Measurements from ENCODE around the gene LTN1.
A peak's percentile ranks its signal among the peaks of the same experiment; 100 is the strongest.

LTN1 gene

DNA sequence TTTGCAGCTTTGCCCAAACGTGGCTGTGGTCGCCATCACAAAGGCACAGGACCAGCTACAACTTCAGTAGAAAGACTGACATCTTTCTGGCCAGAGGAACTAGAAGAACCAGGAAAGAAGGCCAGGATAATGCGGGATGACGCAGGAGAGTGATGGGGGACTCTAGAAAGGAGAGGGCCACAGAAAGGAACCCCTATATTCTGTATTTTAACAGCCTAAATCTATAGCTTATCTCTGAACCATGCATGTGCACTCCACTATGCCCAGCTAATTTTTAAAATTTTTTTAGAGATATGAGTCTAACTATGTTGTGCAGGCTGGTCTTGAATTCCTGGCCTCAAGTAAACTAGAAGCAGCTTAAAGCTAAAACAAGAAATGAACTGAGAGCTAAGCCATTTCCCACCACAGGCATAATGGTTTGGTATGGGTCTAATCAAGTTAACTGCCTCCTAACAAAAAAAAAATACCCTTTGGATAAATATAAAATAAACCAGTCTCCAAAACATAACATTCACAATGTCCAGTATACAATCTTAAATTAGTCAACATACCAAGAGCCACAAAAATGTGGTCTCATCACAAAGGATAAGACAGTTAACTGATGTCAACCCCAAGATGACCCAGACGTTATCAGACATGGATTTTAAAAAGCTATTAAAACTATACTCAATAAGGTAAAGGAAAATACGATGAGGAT lies 18.0 kb downstream of the LTN1 start:
- Mint-ChIP-seq H3K4me3 (no peak overlapping the region), H3K36me3 (ENCODE audit: insufficient read depth) (peaks cover 46% of the 10 kb centered on the region), H3K27ac (ENCODE audit: low read depth) (no peak overlapping the region), H3K9me3 (no peaks in the 10 kb centered on the region), H3K4me1 (peaks cover 24% of the 10 kb centered on the region), H3K27me3 (no peaks in the 10 kb centered on the region)
- ATAC-seq (replicated peaks; ENCODE audit: extremely low read depth, poor library complexity, severe bottlenecking) (no peak), DNase-seq (ENCODE audit: low spot score in 2 of 2) (no peak)

DNA sequence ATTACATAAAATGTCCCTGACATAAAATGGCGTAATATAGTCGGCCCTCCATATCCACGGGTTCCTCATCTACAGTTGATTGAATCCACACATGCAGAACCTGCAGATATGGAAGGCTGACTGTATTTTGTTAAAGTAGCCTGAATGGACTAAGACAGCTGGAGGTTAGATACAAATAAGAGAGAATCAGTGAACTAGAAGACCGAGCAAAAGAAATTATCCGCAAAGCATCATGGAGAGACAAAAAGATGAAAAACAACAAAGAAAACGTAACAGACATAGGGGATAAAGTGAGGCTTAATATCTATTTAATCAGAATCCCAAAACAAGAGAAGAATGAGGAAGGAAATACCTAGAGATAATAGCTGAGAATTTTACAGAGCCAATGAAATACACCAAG lies 20.3 kb downstream of the LTN1 start:
- Mint-ChIP-seq H3K27ac (ENCODE audit: low read depth) (no peak overlapping the region), H3K4me1 (peaks cover 24% of the 10 kb centered on the region), H3K9me3 (no peaks in the 10 kb centered on the region), H3K4me3 (no peak overlapping the region), H3K36me3 (ENCODE audit: insufficient read depth) (peaks cover 51% of the 10 kb centered on the region), H3K27me3 (no peaks in the 10 kb centered on the region)
- ATAC-seq (replicated peaks; ENCODE audit: extremely low read depth, poor library complexity, severe bottlenecking) (no peak), DNase-seq (ENCODE audit: low spot score in 2 of 2) (no peak)

DNA sequence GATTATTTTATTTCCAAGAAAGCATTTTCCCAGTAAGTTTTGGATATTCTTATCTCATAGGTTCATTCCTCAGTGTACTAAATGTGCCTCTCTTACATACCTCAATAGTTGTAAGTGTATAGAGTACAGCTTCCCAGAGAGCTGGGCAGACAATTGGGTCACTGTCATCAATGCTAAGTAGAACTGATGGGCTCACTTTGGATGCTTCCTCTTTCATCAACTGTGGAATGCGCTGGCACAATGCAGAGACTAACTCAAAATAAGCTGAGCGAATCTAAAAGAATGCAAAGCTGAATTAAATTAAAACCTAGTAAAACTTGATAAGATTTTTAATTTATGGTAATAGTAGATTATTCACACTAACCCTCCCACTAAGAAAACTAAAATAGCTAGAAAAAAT lies 21.5 kb downstream of the LTN1 start:
- Mint-ChIP-seq H3K27ac (ENCODE audit: low read depth) (no peak overlapping the region), H3K4me1 (peaks cover 24% of the 10 kb centered on the region), H3K9me3 (no peaks in the 10 kb centered on the region), H3K4me3 (no peak overlapping the region), H3K36me3 (ENCODE audit: insufficient read depth) (peaks cover 55% of the 10 kb centered on the region), H3K27me3 (no peaks in the 10 kb centered on the region)
- ATAC-seq (replicated peaks; ENCODE audit: extremely low read depth, poor library complexity, severe bottlenecking), result no peak
- no peak for DNase-seq (ENCODE audit: low spot score in 2 of 2)

DNA sequence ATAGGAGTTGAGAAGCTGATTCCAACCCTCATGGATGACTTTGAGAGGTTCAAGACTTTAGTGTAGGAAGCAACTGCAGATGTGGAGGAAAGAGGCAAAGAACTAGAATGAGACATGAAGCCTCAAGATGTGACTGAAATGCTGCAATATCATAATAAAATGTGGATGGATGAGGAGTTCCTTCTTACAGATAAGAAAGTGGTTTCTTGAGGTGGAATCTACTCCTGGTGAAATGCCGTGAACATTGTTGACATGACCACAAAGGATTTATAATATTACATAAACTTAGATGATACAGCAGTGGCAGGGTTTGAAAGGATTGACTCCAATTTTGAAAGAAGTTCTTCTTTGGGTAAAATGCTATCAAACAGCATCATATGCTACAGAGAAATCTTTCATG lies 28.8 kb downstream of the LTN1 start:
- no peaks in the 10 kb centered on the region for H3K27me3 Mint-ChIP-seq
- H3K9me3 Mint-ChIP-seq, result no peaks in the 10 kb centered on the region
- peaks cover 46% of the 10 kb centered on the region for H3K36me3 Mint-ChIP-seq (ENCODE audit: insufficient read depth)
- no peak overlapping the region for H3K4me3 Mint-ChIP-seq
- DNase-seq (ENCODE audit: low spot score in 2 of 2), result no peak
- no peak overlapping the region for H3K27ac Mint-ChIP-seq (ENCODE audit: low read depth)
- ATAC-seq (replicated peaks; ENCODE audit: extremely low read depth, poor library complexity, severe bottlenecking), result no peak
- no peaks in the 10 kb centered on the region for H3K4me1 Mint-ChIP-seq

DNA sequence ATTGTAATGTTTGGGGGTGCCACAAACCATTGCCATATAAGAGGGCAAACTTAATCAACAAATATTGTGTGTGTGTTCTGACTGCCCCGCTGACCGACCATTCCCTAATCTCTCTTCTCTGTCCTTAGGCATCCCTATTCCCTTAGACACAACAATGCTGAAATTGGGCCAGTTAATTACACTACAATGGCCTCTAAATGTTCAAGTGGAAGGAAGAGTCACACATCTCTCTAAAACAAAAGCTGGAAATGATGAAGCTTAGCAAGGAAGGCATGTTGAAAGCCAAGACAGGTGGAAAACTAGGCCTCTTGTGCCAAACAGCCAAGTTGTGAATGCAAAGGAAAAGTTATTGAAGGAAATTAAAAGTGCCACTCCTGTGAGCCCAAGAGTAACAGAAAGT lies 30.2 kb downstream of the LTN1 start:
- H3K9me3 Mint-ChIP-seq, result no peaks in the 10 kb centered on the region
- no peaks in the 10 kb centered on the region for H3K27me3 Mint-ChIP-seq
- H3K4me1 Mint-ChIP-seq, result no peaks in the 10 kb centered on the region
- no peak for ATAC-seq (replicated peaks; ENCODE audit: extremely low read depth, poor library complexity, severe bottlenecking)
- H3K36me3 Mint-ChIP-seq (ENCODE audit: insufficient read depth), result peaks cover 46% of the 10 kb centered on the region
- no peak overlapping the region for H3K4me3 Mint-ChIP-seq
- DNase-seq (ENCODE audit: low spot score in 2 of 2), result no peak
- no peak overlapping the region for H3K27ac Mint-ChIP-seq (ENCODE audit: low read depth)

DNA sequence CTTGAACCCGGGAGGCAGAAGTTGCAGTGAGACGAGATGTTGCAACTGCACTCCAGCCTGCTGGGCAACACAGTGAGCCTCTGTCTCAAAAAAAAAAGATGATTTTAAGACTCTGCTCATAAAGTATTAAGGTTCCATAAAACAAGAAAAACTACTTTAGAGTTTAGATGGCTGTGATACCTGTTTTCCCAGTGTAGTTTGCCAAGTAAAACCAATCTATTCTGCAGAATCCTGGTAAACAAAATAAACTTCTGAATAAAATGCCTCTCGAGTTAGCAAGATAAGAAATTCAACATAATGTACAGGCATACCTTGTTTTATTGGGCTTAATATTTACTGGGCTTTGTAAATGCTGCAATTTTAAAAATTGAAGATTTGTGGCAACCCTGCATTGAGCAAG lies 30.8 kb downstream of the LTN1 start:
- Mint-ChIP-seq H3K27ac (ENCODE audit: low read depth) (no peak overlapping the region), H3K27me3 (no peaks in the 10 kb centered on the region), H3K36me3 (ENCODE audit: insufficient read depth) (peaks cover 42% of the 10 kb centered on the region), H3K9me3 (no peaks in the 10 kb centered on the region), H3K4me1 (no peaks in the 10 kb centered on the region), H3K4me3 (no peak overlapping the region)
- ATAC-seq (replicated peaks; ENCODE audit: extremely low read depth, poor library complexity, severe bottlenecking), result no peak
- no peak for DNase-seq (ENCODE audit: low spot score in 2 of 2)

DNA sequence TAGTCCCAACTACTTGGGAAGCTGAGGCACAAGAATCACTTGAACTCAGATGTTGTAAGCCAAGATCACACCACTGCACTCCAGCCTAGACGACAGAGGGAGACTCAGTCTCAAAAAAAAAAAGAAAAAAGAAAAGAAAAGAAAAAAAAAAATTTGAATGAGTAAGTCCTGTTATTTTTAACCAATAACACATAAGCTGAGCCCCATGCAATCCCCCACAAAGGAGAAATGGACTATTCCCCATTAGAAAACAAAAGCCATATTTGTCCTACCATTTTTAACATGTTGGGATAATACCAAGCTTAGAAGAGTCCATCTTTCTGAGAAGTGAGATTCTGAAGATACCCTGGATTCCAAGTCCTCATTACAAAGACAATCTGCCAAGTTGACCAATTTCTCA lies 32.4 kb downstream of the LTN1 start:
- H3K27ac Mint-ChIP-seq (ENCODE audit: low read depth), result no peak overlapping the region
- no peaks in the 10 kb centered on the region for H3K27me3 Mint-ChIP-seq
- no peak for DNase-seq (ENCODE audit: low spot score in 2 of 2)
- no peaks in the 10 kb centered on the region for H3K4me1 Mint-ChIP-seq
- peaks cover 35% of the 10 kb centered on the region for H3K36me3 Mint-ChIP-seq (ENCODE audit: insufficient read depth)
- no peak for ATAC-seq (replicated peaks; ENCODE audit: extremely low read depth, poor library complexity, severe bottlenecking)
- H3K9me3 Mint-ChIP-seq, result no peaks in the 10 kb centered on the region
- H3K4me3 Mint-ChIP-seq, result no peak overlapping the region

DNA sequence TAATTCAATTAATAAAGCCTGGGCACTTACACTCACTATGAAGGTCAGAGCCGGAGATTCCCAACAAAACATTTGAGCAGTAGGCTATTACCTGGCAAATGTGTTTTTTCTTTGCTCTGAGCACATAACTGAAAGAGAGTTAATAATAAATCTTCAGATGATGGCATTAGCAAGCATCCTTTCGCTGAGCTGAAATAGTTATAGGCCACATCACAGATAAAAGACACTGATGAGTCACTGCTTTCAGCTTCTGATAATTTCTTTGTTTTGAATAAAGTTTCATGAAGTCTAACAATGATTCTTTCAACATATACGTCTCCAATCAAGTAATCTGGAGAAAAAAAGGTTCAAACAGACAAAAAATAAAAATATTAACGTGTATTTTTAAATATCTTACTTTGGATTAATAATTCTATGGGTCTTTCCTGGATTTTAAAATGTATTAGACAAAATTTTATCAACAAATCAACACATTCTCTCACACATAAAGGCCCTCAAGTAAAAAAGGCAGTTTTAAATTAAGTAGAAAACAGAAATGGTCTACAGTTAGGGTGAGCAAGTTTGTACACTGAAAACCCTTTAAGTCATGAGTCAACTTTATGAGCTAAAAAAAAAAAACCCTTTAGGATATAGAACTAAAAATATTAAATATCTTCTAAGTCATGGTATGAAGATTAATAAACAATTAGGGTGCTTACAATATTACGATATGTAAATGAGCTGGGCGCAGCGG lies 33.1 kb downstream of the LTN1 start:
- H3K4me3 Mint-ChIP-seq, result no peak overlapping the region
- peaks cover 41% of the 10 kb centered on the region for H3K36me3 Mint-ChIP-seq (ENCODE audit: insufficient read depth)
- no peak overlapping the region for H3K27ac Mint-ChIP-seq (ENCODE audit: low read depth)
- H3K9me3 Mint-ChIP-seq, result no peaks in the 10 kb centered on the region
- DNase-seq (ENCODE audit: low spot score in 2 of 2) (no peak), ATAC-seq (replicated peaks; ENCODE audit: extremely low read depth, poor library complexity, severe bottlenecking) (no peak)
- H3K27me3 Mint-ChIP-seq, result no peaks in the 10 kb centered on the region
- H3K4me1 Mint-ChIP-seq, result peaks cover 6% of the 10 kb centered on the region

DNA sequence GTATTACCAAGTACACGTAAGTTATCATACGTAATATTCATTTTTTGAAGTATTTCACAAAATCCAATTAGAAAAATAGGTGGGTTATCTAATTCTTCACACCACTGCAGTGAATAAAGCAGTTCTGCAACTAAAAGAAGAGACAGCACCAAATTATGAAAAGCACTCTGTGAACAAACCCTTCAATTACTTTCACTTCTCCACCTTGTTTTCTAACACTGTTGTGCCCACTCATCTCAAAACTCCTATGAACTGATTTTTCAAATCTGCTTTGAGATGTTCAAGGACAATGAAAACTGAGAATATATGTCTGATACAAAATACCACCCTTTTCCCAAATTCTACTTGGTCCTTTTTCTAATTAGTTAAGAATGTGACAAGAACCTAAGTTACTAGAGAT lies 39.4 kb downstream of the LTN1 start:
- Mint-ChIP-seq H3K36me3 (ENCODE audit: insufficient read depth) (peaks cover 45% of the 10 kb centered on the region), H3K4me1 (peaks cover 12% of the 10 kb centered on the region), H3K27me3 (no peaks in the 10 kb centered on the region), H3K27ac (ENCODE audit: low read depth) (no peak overlapping the region), H3K9me3 (no peaks in the 10 kb centered on the region), H3K4me3 (no peak overlapping the region)
- no peak for DNase-seq (ENCODE audit: low spot score in 2 of 2)
- no peak for ATAC-seq (replicated peaks; ENCODE audit: extremely low read depth, poor library complexity, severe bottlenecking)

DNA sequence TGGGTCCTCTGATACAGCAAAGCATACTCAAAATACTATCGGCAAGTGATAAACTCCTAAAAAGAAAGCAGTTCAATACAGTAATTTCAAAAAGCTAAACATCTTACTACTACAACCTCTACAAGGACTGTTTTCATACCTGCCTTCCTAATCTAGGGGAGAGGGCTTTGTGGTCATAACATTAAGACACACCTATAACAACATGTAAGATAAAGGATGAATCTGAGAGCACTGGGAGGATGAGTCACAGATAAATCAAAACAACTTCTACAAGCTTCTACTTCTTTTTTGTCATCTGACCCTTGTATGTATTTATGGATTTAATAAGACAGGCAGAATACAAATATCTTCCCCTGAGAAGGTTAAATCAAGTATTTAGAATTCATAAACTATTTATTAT lies 40.0 kb downstream of the LTN1 start:
- Mint-ChIP-seq H3K36me3 (ENCODE audit: insufficient read depth) (peaks cover 40% of the 10 kb centered on the region), H3K4me3 (no peak overlapping the region), H3K27me3 (no peaks in the 10 kb centered on the region), H3K4me1 (peaks cover 12% of the 10 kb centered on the region), H3K9me3 (no peaks in the 10 kb centered on the region), H3K27ac (ENCODE audit: low read depth) (no peak overlapping the region)
- no peak for DNase-seq (ENCODE audit: low spot score in 2 of 2)
- ATAC-seq (replicated peaks; ENCODE audit: extremely low read depth, poor library complexity, severe bottlenecking), result no peak

DNA sequence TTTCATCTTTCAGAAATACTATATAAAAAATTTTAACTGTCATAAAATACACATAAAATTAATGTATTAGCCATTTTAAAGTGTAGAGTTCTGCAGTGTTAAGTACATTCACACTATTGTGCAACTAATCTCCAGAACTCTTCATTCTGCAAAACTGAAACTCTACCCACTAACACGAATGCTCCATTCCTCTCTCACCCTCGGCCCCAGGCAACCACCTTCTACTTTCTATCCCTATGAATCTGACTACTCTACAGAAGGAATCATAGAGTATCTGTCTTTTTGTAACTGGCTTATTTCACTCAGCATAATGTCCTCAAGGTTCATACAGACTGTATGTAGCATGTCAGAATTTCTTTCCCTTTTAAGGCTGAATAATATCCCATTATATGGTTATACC lies 43.4 kb downstream of the LTN1 start:
- Mint-ChIP-seq H3K4me1 (peaks cover 5% of the 10 kb centered on the region), H3K9me3 (no peaks in the 10 kb centered on the region), H3K4me3 (no peak overlapping the region), H3K27me3 (no peaks in the 10 kb centered on the region), H3K27ac (ENCODE audit: low read depth) (peak overlapping the region; percentile 3), H3K36me3 (ENCODE audit: insufficient read depth) (peaks cover 35% of the 10 kb centered on the region)
- DNase-seq (ENCODE audit: low spot score in 2 of 2) (no peak), ATAC-seq (replicated peaks; ENCODE audit: extremely low read depth, poor library complexity, severe bottlenecking) (no peak)

DNA sequence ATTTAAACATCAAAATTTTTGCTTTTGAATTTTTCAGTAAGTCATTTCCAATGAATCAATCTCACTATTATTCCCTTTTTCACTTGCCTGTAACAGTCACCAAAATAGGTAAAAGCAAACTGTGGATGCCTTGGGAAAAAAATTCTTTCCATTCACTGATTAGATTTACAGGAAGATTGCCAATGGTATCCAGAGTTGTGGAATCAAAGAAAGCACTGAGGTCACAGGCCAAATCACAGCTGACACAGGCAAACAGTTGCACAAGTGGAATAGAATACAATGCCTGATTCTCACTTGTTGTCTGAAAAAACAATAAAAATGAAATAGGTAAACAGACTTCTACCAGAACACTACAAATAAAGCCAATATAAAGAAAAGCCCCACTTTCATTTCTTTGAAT lies 48.4 kb downstream of the LTN1 start:
- Mint-ChIP-seq H3K27ac (ENCODE audit: low read depth) (peak overlapping the region; percentile 69), H3K4me3 (no peak overlapping the region), H3K9me3 (no peaks in the 10 kb centered on the region), H3K4me1 (no peaks in the 10 kb centered on the region), H3K27me3 (no peaks in the 10 kb centered on the region), H3K36me3 (ENCODE audit: insufficient read depth) (peaks cover 39% of the 10 kb centered on the region)
- DNase-seq (ENCODE audit: low spot score in 2 of 2) (no peak), ATAC-seq (replicated peaks; ENCODE audit: extremely low read depth, poor library complexity, severe bottlenecking) (no peak)

DNA sequence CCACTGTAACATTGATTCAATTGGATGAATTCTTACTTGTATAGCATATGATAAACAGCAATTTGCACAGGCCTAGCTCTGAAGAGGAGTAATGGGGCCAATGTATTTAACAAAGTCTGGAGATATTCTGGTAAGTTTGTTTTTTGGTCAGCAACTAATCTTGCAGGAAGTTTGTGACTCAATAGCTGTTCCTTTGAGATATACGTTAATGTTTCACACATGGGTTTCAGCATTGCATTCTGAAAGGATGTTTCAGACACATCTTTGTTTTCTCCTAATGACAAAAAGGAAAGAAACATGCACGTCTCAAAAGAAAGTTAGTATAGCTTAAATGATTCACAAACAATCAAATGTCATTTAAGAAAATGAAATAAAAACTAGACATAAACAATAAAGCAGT lies 49.0 kb downstream of the LTN1 start:
- ATAC-seq (replicated peaks; ENCODE audit: extremely low read depth, poor library complexity, severe bottlenecking) (no peak), DNase-seq (ENCODE audit: low spot score in 2 of 2) (no peak)
- no peaks in the 10 kb centered on the region for H3K27me3 Mint-ChIP-seq
- H3K27ac Mint-ChIP-seq (ENCODE audit: low read depth), result no peak overlapping the region
- H3K9me3 Mint-ChIP-seq, result no peaks in the 10 kb centered on the region
- H3K4me1 Mint-ChIP-seq, result no peaks in the 10 kb centered on the region
- no peak overlapping the region for H3K4me3 Mint-ChIP-seq
- peaks cover 42% of the 10 kb centered on the region for H3K36me3 Mint-ChIP-seq (ENCODE audit: insufficient read depth)

All from central memory CD8-positive, alpha-beta T cell (primary cell).